ENCODE measurements around the gene MPZL1. TPM values are rescaled to one million over a fixed set of nuclear protein-coding genes. Genes with fewer than 3 reads are reported as not detected.

MPZL1 gene
- total and polyA plus RNA-seq, 7 donors: 5.2 to 22.4 (median 14.1) TPM

- H3K36me3 ChIP-seq (ENCODE audit: insufficient read depth in 1 of 2, low read depth in 1 of 2): no peaks in the 10 kb centered on the region
- ATAC-seq (no peak), DNase-seq (no peak)
- TF ChIP-seq, protein P1, sequence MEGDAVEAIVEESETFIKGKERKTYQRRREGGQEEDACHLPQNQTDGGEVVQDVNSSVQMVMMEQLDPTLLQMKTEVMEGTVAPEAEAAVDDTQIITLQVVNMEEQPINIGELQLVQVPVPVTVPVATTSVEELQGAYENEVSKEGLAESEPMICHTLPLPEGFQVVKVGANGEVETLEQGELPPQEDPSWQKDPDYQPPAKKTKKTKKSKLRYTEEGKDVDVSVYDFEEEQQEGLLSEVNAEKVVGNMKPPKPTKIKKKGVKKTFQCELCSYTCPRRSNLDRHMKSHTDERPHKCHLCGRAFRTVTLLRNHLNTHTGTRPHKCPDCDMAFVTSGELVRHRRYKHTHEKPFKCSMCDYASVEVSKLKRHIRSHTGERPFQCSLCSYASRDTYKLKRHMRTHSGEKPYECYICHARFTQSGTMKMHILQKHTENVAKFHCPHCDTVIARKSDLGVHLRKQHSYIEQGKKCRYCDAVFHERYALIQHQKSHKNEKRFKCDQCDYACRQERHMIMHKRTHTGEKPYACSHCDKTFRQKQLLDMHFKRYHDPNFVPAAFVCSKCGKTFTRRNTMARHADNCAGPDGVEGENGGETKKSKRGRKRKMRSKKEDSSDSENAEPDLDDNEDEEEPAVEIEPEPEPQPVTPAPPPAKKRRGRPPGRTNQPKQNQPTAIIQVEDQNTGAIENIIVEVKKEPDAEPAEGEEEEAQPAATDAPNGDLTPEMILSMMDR (IDR thresholded peaks at IDR 0.05): no peak
- H3K4me3 ChIP-seq: no peak overlapping the region
- 60 to 69% (median 68%) methylated on average over 3 of the region's 3 CpGs for WGBS, 3 donors
- intact Hi-C loops (cut with DNase I): loop anchor here in 1 of 2 donors (10.0 kb wide), 1 partner anchor 223 kb away; the partner anchor contains the start of genes DCAF6 and MPC2
- H3K27me3 ChIP-seq (ENCODE audit: insufficient read depth in 3 of 3, low read length in 2 of 3): no peaks in the 10 kb centered on the region
- H3K27ac ChIP-seq: no peak overlapping the region
- no peaks in the 10 kb centered on the region for H3K9me3 ChIP-seq
- H3K4me1 ChIP-seq: no peaks in the 10 kb centered on the region
These were observed 10.0 kb upstream of the MPZL1 start for GRCh38 chr1:167711797-167712196.

GRCh38 chr1:167713330-167714081, 8.3 kb upstream of the MPZL1 start:
- peak overlapping the region; percentile 82 for H3K4me3 ChIP-seq
- intact Hi-C loops (cut with DNase I): loop anchor here in 1 of 2 donors (2.0 to 10.0 kb wide), 2 partner anchors 89 to 221 kb away; partner anchors contain the start of genes DCAF6 and MPC2
- no peak for ATAC-seq
- 31 to 41% (median 36%) methylated on average over 24 to 31 of the region's 31 CpGs for WGBS, 3 donors
- DNase-seq: peak; percentile 33 to 66
- TF ChIP-seq, protein P1 (IDR thresholded peaks at IDR 0.05): no peak
- H3K9me3 ChIP-seq: no peaks in the 10 kb centered on the region
- H3K4me1 ChIP-seq: no peaks in the 10 kb centered on the region
- no peaks in the 10 kb centered on the region for H3K36me3 ChIP-seq (ENCODE audit: insufficient read depth in 1 of 2, low read depth in 1 of 2)
- H3K27me3 ChIP-seq (ENCODE audit: insufficient read depth in 3 of 3, low read length in 2 of 3): no peaks in the 10 kb centered on the region
- peak overlapping the region; percentile 97 for H3K27ac ChIP-seq

- no peaks in the 10 kb centered on the region for H3K36me3 ChIP-seq (ENCODE audit: insufficient read depth in 1 of 2, low read depth in 1 of 2)
- peak overlapping the region; percentile 82 for H3K4me3 ChIP-seq
- H3K27me3 ChIP-seq (ENCODE audit: insufficient read depth in 3 of 3, low read length in 2 of 3): no peaks in the 10 kb centered on the region
- ATAC-seq (peak; percentile 87 to 91 (median 89)), DNase-seq (peak in 1 of 2 donors; percentile 90)
- no peaks in the 10 kb centered on the region for H3K9me3 ChIP-seq
- H3K4me1 ChIP-seq: no peaks in the 10 kb centered on the region
- 0 to 1% (median 1%) methylated on average over 28 of the region's 28 CpGs for whole genome bisulfite sequencing, 3 donors
- peak overlapping the region; percentile 97 for H3K27ac ChIP-seq
- intact Hi-C loops (cut with DNase I): loop anchor here in 1 of 2 donors (2.0 to 10.0 kb wide), 2 partner anchors 89 to 221 kb away; partner anchors contain the start of genes DCAF6 and MPC2
- TF ChIP-seq, protein P1 (IDR thresholded peaks at IDR 0.05): no peak
These were observed 7.7 kb upstream of the MPZL1 start for GRCh38 chr1:167714098-167714438.

DNA sequence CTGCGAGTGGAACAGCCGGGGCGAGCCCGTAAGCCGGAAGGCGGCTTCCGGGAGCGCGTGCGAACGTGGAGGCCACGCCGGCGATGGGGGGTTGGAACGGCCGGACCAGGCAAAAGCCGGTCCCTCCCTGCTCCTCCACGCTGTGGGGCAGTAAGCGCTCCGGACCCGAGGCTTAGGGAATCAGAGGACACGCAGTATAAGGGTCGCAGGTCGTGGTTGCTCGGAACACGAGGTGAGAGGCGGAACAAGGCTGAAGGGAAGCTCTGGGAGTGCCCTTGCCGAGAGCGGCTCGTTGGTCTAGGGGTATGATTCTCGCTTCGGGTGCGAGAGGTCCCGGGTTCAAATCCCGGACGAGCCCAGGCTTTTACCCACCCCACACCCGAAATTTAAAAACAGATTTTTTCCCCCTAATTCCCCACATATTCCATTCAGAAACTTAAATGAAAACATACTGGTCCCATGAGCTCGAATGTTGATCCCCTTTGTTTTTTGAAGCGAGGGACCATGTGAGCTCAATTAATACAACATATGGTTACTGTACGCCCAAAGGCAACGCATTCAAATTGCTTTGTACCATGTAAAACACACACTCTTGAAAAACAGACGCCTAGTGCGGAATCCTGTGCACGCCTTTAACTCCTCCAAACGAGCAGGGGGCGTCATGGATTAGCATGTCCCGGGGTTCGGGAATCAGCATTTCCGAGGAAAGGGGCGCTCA, 7.2 kb upstream of the MPZL1 start:
- Histone ChIP-seq H3K36me3 (ENCODE audit: insufficient read depth in 1 of 2, low read depth in 1 of 2) (no peaks in the 10 kb centered on the region), H3K9me3 (no peaks in the 10 kb centered on the region), H3K27me3 (ENCODE audit: insufficient read depth in 3 of 3, low read length in 2 of 3) (no peaks in the 10 kb centered on the region), H3K4me1 (no peaks in the 10 kb centered on the region), H3K4me3 (peak overlapping the region; percentile 82), H3K27ac (peak overlapping the region; percentile 97)
- intact Hi-C loops (cut with DNase I): loop anchor here in 1 of 2 donors (2.0 to 10.0 kb wide), 2 partner anchors 88 to 220 kb away; partner anchors contain the start of genes DCAF6 and MPC2
- ATAC-seq (peak; percentile 73 to 86 (median 77)), DNase-seq (peak; percentile 83 to 95)
- TF ChIP-seq, protein P1 (IDR thresholded peaks at IDR 0.05): no peak
- 0 to 1% (median 0%) methylated on average over 50 of the region's 50 CpGs for WGBS, 3 donors
